Gastrocnemius medialis (tissue), 4 donors: ENCODE data around the gene SH3BP4.

Experiments used
- CTCF ChIP-seq, 5 experiments: fragments of 450-650 bp in 3 of 5; fragments of 200-600 bp in 2 of 5; sonication (generic) in 2 of 5; IDR thresholded peaks in 4 of 5; conservative IDR thresholded peaks in 1 of 5; 1 replicate in 4 of 5; 2 replicates in 1 of 5; pipeline ENCODE4 v1.5.1; 2016 to 2019; ENCODE audit warnings: antibody characterized with exemption in 5 of 5, mild to moderate bottlenecking in 3 of 5, moderate library complexity in 3 of 5
- POLR2A ChIP-seq, 2 donors: fragments of 450-650 bp; IDR thresholded peaks; one replicate each; pipeline ENCODE4 v1.6.1; 2017; ENCODE audit warnings: antibody characterized with exemption in 2 of 2, mild to moderate bottlenecking in 2 of 2, moderate library complexity in 2 of 2

GRCh38 chr2:234968631-234969305, 17.0 kb downstream of the SH3BP4 start:
- TF ChIP-seq CTCF (IDR thresholded peaks at IDR 0.05 in 4 of 5, conservative IDR thresholded peaks at IDR 0.05 in 1 of 5) (no peak), POLR2A (IDR thresholded peaks at IDR 0.05) (no peak)
